GM13976 (cell line): ENCODE results near the gene WBP2NL.
A peak's percentile ranks its signal among the peaks of the same experiment; 100 is the strongest.
"Not testable (repeated sequence)": the region's sequence is repeated elsewhere in the genome, so short reads cannot be mapped to it uniquely, and the experiment has no call there.

Experiments
- DNase-seq: peaks from one replicate; pipeline ENCODE4 v3.0.0; 2012; ENCODE audit warnings: low spot score
- in situ Hi-C: fragments of 300-500 bp; cut with MboI; formaldehyde crosslinking; loops from one replicate; pipeline ENCODE4 v1.12.0; 2022; ENCODE audit warnings: low sequenced_read_pairs, mixed read lengths, inconsistent platforms; ENCODE audit not compliant: unreplicated experiment
- TF ChIP-seq, protein P1 (sequence below): IDR thresholded peaks from 2 replicates; pipeline ENCODE4 v1.5.1; 2012; ENCODE audit warnings: borderline replicate concordance, mild to moderate bottlenecking; ENCODE audit not compliant: insufficient read depth; ENCODE audit errors: extremely low read depth, missing control alignments, control extremely low read depth

Gene WBP2NL, protein sequence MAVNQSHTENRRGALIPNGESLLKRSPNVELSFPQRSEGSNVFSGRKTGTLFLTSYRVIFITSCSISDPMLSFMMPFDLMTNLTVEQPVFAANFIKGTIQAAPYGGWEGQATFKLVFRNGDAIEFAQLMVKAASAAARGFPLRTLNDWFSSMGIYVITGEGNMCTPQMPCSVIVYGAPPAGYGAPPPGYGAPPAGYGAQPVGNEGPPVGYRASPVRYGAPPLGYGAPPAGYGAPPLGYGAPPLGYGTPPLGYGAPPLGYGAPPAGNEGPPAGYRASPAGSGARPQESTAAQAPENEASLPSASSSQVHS

DNA sequence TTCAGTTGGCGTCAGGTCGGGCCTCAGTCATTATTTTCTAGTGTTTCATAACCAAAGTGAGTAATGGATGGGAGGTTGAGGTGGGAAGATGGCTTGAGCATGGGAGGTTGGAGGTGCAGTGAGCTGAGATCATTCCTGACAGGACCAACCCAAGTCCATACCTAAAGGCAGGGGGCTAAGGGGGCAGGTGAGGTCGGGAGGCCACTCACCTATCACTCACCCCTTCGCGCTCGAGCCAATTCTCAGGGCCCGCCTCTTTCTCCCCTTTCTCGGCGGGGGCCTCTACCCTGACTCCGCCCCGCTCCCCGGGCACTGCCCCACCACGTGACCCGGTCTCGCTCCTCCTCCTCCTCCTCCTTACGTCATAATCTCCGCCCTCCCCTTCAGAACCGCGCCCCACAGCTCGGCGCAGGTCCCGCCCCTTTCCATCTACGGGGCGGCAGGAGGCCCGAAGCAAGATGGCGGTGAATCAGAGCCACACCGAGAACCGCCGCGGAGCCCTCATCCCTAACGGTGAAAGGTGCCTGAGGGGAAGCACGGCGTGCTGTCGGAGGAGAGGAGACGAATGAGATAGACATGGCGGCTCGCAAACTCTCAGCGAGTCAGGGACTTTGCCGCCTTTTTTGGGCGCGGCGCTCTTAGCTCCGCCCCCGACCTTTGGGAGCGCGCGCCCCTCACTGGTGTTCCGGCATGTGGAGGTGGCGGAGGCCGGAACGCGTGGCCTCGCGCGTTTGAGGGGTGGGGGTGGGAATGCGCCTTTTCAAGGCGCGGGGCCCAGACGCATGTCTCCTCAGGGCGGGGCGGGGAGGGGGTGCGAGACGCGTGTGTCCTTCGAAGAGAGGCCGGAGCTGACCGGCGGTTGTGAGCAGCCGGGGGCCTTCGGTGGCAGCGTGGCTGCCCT is at the start of gene WBP2NL:
Gene WBP2NL (plus strand): TSS at position 428 of the 901 bp plus-strand sequence. CDS start 31 bp downstream, at position 459.
- peak; percentile 97 for DNase-seq
- TF ChIP-seq, protein P1, sequence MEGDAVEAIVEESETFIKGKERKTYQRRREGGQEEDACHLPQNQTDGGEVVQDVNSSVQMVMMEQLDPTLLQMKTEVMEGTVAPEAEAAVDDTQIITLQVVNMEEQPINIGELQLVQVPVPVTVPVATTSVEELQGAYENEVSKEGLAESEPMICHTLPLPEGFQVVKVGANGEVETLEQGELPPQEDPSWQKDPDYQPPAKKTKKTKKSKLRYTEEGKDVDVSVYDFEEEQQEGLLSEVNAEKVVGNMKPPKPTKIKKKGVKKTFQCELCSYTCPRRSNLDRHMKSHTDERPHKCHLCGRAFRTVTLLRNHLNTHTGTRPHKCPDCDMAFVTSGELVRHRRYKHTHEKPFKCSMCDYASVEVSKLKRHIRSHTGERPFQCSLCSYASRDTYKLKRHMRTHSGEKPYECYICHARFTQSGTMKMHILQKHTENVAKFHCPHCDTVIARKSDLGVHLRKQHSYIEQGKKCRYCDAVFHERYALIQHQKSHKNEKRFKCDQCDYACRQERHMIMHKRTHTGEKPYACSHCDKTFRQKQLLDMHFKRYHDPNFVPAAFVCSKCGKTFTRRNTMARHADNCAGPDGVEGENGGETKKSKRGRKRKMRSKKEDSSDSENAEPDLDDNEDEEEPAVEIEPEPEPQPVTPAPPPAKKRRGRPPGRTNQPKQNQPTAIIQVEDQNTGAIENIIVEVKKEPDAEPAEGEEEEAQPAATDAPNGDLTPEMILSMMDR = no peak
- in situ Hi-C loops = no loop called here

DNA sequence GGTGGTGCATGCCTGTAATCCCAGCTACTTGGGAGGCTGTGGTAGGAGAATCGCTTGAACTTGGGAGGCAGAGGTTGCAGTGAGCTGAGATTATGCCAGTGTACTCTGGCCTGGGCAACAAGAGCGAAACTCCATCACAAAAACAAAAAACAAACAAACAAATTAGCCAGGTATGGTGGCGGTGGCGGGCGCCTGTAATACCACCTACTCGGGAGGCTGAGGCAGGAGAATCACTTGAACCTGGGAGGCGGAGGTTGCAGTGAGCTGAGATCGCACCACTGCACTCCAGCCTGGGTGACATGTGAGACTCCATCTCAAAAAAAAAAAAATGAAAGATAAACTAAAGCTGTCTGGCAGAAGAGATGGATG is 49.7 kb upstream of the WBP2NL start:
- in situ Hi-C loops, DNase-seq: not testable (repeated sequence)

DNA sequence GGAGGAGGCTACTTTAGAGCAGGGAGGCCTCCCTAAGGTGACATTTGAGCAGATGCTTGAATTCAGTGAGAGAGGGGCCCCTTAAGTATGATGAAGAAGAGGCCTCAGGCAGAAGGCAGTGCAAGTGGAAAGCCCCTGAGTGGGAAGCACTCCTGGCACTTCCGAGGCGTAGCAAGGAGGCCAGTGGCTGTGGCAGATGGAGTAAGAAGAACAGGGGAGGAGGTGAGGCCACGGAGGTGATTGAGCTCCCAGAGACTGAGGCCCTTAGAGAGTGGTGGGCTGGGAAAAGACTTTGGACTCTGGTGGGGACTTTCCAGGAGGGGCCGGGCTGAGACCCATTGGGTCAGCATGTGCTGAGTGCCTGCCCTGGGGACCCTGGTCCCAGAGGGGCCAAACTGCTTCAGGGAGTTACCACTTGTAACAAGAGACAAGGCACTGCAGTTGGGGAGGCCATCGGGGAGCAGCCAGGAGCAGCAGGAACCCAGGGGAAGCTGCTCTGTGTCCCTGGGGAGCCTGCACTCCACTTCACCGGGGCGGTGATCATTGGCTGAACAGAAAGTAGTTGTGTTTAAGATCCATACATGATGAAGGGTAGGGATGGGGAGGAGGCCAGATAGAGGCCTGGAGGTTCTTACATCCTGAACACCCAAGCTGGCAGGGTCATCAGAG is 49.2 kb upstream of the WBP2NL start:
- TF ChIP-seq, protein P1 = no peak
- DNase-seq = no peak
- in situ Hi-C loops = no loop called here

DNA sequence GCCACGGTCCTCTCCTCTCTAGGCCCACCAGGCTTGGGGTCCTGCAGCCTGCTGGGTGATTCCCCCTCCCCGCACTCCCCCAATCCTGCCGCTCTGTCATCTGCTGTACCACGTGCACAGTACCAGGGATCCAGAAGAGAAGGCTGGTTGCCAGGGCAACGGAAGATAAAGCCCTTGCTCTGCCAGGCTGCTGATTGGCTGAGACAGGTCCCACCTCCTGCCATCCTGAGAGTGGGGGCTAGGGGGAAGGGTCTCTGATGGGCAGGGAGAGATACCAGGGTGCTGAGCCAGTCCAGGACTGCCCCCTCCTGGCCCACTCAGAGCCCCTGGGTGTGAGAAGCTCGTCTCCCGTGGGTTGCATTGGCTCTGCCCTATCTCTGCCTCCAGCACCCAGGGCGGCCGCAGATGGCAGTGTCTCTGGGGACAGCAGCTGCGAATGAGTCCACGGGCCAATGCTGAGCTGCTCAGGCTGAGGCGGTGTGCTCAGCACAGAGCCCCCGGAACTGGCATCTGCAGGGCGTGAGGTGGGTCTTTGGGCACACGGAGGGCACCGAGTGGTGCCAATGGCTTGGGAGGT is 46.6 kb upstream of the WBP2NL start, which contains the start of gene SMIM45:
Gene SMIM45 (plus strand): TSS at position 253 of the 577 bp plus-strand sequence.
- no peak for DNase-seq
- TF ChIP-seq, protein P1 = no peak
- in situ Hi-C loops = loop anchor here (25.0 kb wide), 1 partner anchor 485 kb away; the partner anchor contains the start of gene NFAM1

DNA sequence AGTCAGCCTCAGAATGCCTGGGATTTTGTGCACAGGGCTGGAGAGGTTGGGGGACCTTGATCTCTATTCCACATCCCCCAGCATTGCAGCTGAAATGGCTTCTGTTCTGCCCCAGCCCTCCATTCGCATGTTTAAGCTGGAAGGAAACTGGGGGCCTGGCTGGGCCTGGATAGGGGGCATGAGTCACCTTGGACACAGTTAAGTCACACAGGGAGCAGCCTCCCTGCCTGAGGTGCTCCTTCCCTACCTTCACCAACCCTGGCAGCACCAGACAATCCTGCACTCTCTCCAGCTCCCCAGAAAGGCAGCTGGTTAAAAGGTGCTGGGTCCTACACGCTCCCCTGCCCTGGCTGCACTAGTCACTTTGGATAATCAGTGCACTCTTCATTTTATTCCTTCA is 45.9 kb upstream of the WBP2NL start:
- in situ Hi-C loops = loop anchor here (25.0 kb wide), 1 partner anchor 485 kb away; the partner anchor contains the start of gene NFAM1
- TF ChIP-seq, protein P1 = no peak
- DNase-seq = no peak

DNA sequence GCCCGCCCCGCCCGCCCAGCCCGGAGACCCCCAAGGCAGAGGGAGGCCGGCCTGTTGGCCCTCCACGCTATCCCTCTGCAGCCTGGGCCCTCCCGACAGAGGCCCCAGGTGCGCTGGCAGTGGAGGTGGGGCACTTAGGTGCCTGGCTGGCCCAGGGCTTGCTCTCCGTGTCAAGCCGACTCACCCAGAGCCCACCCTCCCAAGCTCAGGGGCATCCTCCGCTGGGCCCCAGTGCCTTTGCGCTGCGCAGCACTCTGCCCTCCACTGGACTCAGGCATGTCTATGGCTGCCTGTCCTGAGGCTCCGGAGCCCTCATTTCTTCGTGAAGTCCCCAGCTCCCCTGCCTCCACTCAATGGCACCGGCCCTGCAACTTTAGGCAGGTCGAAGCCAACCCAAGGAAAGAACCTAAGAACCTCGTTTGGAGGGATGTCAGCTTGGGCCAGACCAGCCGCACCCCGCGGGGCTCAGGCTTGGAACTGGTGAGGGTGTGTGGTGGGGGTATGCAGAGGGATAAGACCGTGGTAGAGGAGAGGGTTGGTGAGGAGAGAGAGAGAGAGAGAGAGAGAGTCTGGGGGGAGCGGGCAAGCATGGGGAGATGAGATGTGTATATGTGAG is 40.5 kb upstream of the WBP2NL start:
- in situ Hi-C loops = loop anchor here (25.0 kb wide), 1 partner anchor 479 kb away; the partner anchor contains the start of gene NFAM1
- DNase-seq = no peak
- TF ChIP-seq, protein P1 = no peak
